Cardiac septum (tissue), 1 donor: ENCODE data around the gene PZP. TPM values are rescaled to one million over a fixed set of nuclear protein-coding genes. Genes with fewer than 3 reads are reported as not detected.
"Not testable (repeated sequence)": the region's sequence is repeated elsewhere in the genome, so short reads cannot be mapped to it uniquely, and the experiment has no call there.

Source experiments
- DNase-seq: peaks from one replicate; pipeline ENCODE4 v3.0.0-alpha.2; 2020; ENCODE audit warnings: low spot score
- intact Hi-C: fragments of 100-400 bp; cut with DNase I; formaldehyde crosslinking; loops from one replicate; pipeline ENCODE4 v1.14.0; 2022
- long read RNA-seq: library from polyadenylated mRNA; unstranded; transcript quantifications from one replicate; pipeline ENCODE4 v2.0.0, GENCODE V29; 2021
- total RNA-seq: library from RNA; stranded (reverse); fragmentation: NEBNext Ultra II Directional; extraction: Animal tissue kit (Norgen Biotek cat#: 25700); gene quantifications from one replicate; pipeline ENCODE4 v1.2.1, GENCODE V29; 2021
- donor health status: DM: no; HTN: no; CAD: no.

PZP gene
- 0.46 TPM for total RNA-seq
- long read RNA-seq = 0 reads

DNA sequence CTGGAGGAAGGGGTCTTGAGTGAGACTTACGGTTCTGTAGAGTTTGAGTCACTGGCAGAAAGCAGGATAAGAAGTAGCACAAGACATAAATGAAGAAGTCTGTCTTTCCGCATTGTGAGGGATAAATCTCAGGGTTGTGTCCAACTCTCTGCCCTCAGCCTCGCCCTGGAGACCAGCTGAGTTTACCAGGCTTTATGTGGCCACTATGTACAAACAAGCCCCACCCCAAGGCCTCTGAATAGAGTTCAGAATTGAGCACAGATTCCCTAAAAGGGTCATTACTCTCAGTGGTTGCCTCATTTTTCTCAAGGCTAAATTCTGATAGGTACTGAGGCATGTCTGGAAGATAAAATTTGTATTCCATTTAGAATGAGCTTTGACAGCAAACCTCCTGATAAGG is at the start of gene PZP:
TSS of gene PZP (minus strand) at position 167 of the 400 bp plus-strand sequence. CDS start at position 113, 54 bp downstream.
- intact Hi-C loops = no loop called here
- no peak for DNase-seq

DNA sequence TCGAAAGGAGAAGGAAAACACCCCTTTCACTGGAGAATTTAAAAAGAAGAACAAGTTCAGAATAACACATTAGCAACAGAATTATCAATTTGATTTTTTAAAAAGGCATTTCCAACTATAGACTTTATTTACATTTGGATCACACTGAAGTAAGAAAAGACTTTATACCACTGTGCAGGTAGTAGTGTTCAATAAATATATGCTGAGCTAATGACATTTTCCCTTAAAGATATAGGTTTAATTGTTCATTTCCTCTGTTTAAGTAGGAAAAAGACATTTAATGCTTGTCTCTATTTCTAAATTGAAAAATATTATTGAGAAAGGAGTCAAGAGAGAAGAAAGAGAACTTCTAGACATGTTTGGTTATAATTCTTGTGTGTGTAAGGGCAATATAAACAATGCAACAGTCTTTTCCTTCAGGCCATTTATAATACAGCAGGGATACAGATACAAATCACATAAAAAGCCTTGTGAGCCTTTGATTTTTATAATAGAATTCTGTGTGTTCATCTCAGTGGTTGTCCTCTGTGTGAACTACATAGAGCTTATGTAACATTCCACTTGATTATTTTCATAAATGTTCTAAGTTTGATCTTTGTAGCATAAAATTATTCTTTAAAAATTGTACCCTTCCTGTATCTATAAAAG is 48.7 kb upstream of the PZP start:
- no peak for DNase-seq
- intact Hi-C loops = no loop called here

DNA sequence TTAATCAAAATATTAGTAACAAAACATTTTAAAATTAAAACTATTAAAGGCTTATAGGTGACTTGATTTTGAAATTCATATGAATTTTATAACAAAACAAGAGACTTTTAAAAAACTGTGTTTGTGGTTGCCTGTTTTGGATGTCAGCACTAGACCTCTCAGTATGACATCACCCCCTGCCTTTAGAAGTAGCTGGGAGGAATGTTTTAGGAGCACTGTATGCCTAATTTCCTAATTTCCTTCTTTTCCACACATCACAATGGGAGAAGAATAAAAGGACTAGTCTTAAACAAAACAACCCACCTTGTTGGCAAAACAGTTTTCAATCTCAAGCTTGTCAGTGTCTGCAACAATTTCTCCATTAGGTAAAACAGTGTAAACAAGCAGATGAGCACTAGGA is 48.1 kb upstream of the PZP start:
- DNase-seq = no peak
- intact Hi-C loops = no loop called here

DNA sequence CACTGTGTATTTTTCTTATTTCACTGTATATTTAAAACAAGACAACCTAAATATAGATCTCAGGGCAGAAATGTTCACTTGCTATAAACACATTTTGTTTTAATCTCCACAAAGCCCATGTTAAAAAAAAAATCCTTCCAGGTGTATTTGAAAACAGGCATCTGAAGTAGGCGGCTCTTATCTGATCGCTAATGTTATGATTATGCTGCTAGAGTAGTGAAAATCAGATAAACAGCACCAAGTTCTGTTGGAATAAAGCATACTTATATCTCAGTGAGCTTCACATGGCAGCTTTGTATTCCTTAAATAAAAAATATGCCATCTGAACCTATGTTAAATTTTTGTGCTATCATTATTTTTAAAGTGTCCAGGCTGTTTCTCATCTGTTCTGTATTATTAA is 47.6 kb upstream of the PZP start:
- intact Hi-C loops = no loop called here
- no peak for DNase-seq

DNA sequence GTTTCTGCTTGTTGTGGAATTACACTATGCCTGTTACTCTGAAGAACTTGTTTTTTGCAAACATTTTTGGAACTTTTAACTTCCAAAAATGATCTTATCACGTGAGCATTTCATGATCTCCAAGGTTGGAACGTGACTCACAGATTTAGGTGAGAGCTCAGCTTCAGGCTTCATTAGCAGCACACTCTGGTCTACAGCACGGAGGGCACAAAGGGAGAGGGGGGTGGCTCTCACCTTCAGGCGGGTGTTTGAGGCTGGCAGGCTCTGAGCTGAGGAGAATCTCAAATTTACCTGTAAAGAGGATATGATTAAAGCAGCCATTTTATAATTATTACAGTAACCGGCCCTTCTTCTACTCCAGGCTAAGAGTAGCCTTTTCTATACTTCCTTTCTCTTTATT is 45.3 kb upstream of the PZP start:
- DNase-seq = no peak
- intact Hi-C loops = no loop called here

DNA sequence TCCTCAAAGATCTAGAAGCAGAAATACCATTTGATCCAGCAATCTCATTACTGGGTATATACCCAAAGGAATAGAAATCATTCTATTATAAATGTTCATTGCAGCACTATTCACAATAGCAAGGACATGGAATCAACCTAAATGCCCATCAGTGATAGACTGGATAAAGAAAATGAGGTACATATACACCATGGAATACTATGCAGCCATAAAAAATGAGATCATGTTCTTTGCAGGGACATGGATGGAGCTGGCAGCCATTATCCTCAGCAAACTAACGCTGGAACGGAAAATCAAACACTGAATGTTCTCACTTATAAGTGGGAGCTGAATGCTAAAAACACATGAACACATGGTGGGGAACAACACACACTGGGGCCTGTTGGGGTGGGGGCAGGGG is 44.6 kb upstream of the PZP start:
- intact Hi-C loops, DNase-seq: not testable (repeated sequence)

DNA sequence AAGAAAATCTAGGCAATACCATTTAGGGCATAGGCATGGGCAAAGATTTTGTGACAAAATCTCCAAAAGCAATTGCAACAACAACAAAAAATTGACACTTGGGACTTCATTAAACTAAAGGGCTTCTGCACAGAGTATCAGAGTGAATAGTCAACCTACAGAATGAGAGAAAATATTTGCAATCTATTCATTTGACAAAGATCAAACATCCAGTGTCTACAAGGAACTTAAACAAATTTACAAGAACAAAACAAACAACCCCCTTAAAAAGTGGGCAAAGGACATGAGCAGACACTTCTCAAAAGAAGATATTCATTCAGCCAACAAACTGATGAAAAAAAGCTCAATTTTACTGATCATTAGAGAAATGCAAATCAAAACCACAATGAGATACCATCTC is 44.1 kb upstream of the PZP start:
- intact Hi-C loops = no loop called here
- no peak for DNase-seq

DNA sequence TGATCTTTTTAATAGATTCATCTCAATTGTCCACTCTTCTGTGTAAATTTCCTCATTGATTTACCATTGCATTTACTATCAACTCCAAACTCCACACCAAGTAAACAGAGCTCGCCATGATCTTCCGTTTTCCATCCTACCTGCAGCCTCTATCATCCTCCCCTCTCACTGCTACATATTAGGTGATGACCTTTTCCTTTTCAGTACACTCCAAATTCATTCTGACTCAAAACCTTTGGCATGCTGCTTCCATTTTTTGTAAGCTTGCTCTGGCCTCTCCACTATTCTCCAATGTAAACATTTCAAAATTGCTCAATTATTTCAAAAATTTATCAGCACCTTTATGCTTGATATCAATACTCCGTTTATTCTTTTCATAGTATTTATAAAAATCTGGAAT is 40.2 kb upstream of the PZP start:
- no peak for DNase-seq
- intact Hi-C loops = no loop called here

DNA sequence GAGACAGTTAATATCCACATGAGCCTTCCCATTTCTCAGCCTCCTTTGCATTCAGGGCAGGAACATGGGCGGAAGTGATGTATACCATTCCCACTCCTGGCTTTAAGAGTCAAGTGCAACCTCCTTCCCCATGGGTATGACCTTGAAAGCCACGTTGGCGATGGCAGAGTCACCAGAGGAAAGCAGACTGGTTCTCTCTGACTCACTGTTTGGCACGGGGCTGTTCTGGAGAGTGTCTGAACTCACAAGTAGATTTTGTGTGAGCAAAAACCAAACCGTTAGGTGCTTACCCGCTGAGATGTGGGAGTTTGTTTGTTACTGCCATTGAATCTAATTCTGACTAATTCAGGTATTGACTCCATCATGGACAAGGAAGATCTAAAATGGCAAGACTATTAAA is 36.7 kb upstream of the PZP start:
- no peak for DNase-seq
- intact Hi-C loops = loop anchor here (5.0 kb wide), 1 partner anchor 78 kb away; no protein-coding TSS in a partner anchor

DNA sequence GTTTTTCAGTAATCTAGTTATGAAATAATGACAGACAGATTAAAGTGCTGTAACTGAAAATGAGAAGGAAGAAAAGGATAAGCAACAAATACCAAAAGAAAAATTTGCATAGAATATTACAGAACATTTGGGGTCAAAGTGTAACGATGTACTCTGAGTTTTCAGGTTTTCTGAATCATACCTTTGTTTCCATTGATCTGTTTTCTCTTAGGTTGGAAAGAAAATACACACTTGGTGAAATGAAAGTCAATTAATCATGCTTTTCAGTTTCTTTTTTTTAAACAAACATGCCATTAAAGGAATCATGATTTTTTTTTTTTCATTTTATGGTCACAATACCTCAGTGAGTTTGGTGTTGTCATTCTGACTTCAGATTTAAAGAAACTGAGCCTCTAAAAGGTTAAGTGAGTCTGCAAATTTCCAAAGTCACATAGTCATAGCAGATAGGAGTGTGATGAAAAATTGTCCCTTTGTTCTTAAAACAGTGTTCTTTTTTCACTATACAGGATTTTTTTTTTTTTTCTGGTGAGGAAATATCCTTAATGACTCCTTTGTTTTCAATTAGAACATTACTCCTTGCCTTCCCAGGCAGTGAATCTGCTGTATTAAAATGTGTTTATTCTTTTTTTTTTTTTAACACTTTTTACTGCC is 35.9 kb upstream of the PZP start:
- no peak for DNase-seq
- intact Hi-C loops = loop anchor here (5.0 kb wide), 1 partner anchor 77 kb away; no protein-coding TSS in a partner anchor

DNA sequence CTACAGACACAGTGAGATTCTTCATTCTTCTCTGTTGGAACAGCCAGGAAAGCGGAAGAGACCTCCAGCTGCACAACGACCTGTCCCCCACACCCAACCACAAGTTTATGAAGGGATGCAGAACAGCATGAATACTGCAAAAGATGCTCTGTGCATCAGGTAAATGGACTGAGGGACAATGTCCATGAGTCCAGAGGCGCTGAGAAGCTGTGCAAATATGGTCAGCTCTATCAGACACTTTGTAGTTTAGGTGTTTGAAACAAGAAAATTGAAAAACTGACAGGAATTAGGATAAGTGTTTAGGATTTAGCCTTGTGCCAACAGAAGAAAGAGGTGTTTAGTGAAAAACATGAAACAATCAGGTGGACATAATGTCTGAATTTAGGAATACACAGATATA is 33.1 kb upstream of the PZP start:
- intact Hi-C loops = loop anchor here (5.0 kb wide), 1 partner anchor 74 kb away; no protein-coding TSS in a partner anchor

DNA sequence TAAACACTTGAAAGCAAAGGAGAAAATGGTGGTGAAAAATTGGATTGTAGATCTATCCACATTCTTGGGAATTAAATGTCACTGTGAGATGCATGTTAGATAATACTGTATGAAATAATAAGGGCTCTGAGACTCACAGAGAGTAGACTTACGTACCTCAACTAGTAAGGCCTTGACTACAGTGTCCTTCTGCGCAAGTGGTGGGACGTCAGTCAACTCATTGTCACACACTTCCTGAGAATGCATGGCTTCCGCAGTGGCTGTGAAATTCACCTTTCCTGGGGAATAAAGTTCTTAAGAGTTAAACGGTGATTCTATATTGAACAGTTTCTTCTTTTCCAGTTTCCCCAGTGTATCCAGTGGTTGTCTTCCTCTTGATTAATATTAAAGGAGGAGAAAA is 32.6 kb upstream of the PZP start:
- DNase-seq = no peak
- intact Hi-C loops = loop anchor here (5.0 kb wide), 1 partner anchor 73 kb away; no protein-coding TSS in a partner anchor

More for the DNA sequence above, 33.1 kb upstream of the PZP start:
- DNase-seq = no peak

DNA sequence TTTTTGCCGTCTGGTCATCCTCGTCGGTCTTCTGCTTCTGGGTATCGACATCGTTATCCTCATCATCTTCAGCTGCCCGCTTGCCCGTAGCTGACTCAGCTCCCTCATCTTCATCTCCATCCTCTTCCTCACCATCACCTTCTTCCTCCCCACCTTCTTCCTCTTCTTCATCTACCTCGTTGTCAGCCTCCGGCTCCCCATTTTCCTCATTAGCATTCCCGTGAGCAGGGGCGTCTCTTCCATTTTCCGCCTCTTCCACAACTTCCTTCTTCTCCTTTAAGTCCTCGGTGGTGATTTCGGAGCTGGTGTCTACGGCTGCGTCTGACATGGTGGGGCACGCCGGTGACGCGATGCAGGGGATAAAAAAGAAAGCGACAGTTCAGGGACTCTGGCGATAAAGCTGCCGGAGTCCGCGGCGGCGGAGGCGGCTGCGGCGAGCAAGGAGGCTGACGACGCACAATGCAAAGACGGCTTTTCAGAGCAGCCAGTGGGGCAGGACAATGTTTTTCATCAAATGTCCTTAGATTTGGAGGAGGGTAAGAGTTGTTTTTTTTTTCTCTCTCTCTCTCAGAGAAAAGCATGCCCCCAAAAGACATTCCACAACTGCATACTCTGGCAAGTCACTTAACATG is 31.9 kb upstream of the PZP start:
- intact Hi-C loops = loop anchor here (5.0 kb wide), 1 partner anchor 73 kb away; no protein-coding TSS in a partner anchor
- DNase-seq = not testable (repeated sequence)

DNA sequence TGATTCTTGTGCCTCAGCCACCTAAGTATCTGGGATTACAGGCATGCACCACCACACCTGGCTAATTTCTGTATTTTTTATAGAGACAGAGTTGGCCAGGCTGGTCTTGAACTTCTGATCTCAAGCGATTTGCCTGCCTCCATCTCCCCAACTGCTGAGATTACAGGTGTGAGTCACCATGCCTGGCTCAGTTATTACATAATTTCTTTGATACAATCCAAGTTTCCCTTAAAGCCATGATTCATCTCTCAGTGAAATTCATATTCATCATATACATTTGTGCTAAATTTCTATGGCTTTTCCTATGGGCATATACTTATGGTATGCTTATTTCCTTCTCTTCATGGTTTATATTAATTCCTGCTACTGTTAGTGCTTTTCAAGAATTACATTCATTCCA is 29.1 kb upstream of the PZP start:
- intact Hi-C loops = loop anchor here (5.0 kb wide), 1 partner anchor 120 kb away; the partner anchor contains the start of gene A2M

DNA sequence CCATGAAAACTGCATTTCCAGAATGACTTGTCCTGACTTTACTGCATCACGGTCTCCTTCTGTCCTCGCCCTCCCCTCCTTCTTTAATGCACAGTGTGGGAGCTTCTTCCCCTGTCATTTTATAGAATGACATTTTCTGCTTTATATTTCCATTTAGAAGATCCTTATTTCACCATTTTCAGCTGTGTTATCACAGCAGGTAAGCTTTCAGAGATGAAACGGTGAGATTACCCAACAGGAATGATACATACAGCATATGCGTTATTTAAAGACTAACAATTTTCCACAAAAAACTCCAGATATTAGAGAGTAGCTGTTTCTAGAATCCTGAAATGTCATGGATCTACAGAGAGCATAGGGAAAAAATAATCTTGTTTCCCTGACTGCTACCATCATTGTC is 27.3 kb upstream of the PZP start:
- intact Hi-C loops = loop anchor here (5.0 kb wide), 1 partner anchor 118 kb away; the partner anchor contains the start of gene A2M
- no peak for DNase-seq

More for the DNA sequence above, 29.1 kb upstream of the PZP start:
- DNase-seq = no peak

DNA sequence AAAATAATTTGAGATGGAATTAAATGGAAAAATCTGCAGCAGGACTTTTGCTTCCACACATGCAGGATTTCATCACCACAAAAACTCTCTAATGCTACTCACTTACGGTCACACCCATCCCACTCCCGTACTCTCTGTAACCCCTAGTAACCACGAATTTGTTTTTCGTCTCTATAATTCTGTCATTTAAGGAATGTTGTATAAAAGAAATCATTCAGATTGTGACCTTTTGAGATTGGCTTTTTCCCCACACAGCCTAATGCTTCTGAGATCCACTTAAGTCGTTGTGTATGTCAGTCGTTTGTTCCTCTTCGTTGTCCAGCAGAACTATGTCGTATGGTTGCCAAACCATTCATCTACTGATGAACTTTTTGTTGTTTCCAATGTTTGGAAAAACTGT is 19.8 kb upstream of the PZP start:
- DNase-seq = no peak
- intact Hi-C loops = no loop called here

DNA sequence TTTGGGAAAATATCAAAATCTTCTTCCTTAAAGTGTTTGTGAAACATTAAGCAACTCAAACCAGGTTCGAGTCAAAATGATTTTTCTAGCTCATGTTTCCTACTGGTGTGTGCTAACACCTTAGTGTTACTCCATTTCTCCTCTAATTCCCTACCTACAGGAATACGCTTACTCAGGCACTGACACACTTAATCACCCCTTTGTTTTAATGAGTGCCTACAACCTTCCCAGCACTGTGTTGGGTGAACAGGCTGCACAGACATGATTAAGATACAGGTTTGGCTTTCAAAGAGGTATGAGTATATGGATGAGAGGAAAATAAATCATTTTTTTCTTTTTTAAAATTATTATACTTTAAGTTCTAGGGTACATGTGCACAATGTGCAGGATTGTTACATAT is 15.6 kb upstream of the PZP start:
- DNase-seq = no peak
- intact Hi-C loops = no loop called here

DNA sequence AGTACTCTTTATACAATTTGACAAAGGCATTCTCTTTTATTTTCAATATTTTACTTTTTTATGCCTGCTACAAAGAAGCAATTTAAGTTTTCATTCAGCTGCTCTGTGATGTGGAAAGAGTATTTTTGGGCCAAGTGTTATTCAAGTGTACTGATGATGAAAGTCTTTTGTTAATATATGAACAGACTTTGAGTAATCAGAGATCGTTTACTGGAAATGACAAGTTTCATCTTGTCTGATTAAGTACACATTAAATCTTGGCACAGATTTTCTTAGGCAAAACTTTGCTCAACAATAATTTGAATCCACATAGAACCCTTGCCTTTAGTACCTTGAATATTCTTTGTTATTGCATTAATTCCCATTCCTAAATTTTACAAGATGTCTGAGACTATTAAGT is 13.3 kb upstream of the PZP start:
- intact Hi-C loops = no loop called here
- no peak for DNase-seq

DNA sequence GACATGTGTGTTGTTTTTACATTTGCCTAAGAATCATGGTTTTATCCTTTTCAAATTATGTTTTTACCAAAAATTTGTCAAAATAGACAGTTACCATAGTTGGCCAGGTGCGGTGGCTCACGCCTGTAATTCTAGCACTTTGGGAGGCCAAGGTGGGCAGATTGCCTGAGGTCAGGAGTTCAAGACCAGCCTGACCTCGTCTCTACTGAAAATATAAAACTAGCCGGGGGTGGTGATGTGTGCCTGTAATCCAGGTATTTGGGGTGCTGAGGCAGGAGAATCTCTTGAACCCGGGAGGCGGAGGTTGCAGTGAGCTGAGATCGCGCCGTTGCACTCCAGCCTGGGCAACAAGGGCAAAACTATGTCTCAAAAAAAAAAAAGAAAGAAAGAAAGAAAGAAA is 12.8 kb upstream of the PZP start:
- DNase-seq, intact Hi-C loops: not testable (repeated sequence)

DNA sequence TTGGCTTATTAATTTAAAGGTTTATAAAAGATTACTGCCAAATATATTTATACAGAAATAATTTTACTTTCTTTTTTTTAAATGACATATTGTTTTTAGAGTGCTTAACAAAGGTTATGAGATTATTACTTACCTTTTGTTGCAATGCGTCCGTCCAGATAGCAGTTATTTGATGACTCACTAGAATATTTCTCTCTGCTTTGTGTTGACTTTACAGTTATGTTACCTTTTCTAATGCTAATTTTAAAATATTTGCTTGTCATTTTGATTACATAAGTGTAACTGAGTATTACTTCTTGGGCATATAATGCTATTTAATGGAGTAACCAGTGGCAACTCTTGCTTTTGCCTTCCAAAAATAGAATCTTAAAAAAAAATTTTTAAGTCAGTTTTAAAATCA is 6.3 kb upstream of the PZP start:
- DNase-seq = no peak
- intact Hi-C loops = no loop called here

DNA sequence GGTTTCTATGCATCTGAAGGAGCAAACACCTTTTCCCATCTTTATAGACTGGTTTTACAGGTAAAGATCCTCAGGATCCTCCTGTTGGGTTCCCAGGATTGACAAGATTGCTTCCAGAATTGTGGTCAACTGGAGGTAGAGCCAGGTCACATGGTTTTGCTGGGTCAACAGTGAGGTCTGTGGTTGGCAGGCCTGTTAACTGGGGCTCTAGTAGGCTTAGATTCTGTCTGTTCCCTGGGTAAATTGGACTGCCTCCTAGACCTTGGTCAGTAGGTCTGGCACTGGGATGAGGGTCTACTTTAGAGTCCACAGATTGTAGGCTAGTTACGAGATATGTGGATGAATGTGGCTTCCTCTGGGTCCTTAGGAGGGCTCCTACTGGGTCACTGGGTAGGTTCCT is 3.5 kb upstream of the PZP start:
- DNase-seq = no peak
- intact Hi-C loops = no loop called here
